Measurements from ENCODE around the gene A2M.

A2M gene

GRCh38 chr12:9120487-9121184 lies 4.9 kb upstream of the A2M start:
- FAIRE-seq: no peak

GRCh38 chr12:9118158-9118557 lies 2.4 kb upstream of the A2M start:
- no peak for FAIRE-seq

GRCh38 chr12:9114946-9115345 lies 773 bp downstream of the A2M start:
- no peak for FAIRE-seq

GRCh38 chr12:9113987-9114309 lies 1.8 kb downstream of the A2M start:
- FAIRE-seq: no peak

- no peak for FAIRE-seq
Observed at GRCh38 chr12:9113296-9113986, 2.3 kb downstream of the A2M start.

- no peak for FAIRE-seq
Observed at GRCh38 chr12:9112076-9112853, 3.5 kb downstream of the A2M start.

GRCh38 chr12:9111525-9111924 lies 4.2 kb downstream of the A2M start:
- FAIRE-seq: no peak

GRCh38 chr12:9109737-9110491 lies 5.8 kb downstream of the A2M start:
- FAIRE-seq: no peak

- no peak for FAIRE-seq
Observed at GRCh38 chr12:9109213-9109522, 6.6 kb downstream of the A2M start.

GRCh38 chr12:9108504-9109212 lies 7.1 kb downstream of the A2M start:
- FAIRE-seq: no peak

- no peak for FAIRE-seq
Observed at GRCh38 chr12:9107542-9107873, 8.2 kb downstream of the A2M start.

GRCh38 chr12:9106610-9107541 lies 8.8 kb downstream of the A2M start:
- FAIRE-seq: no peak

- FAIRE-seq: no peak
Observed at GRCh38 chr12:9106067-9106466, 9.7 kb downstream of the A2M start.

- no peak for FAIRE-seq
Observed at GRCh38 chr12:9104767-9105423, 10.8 kb downstream of the A2M start.

- FAIRE-seq: no peak
Observed at GRCh38 chr12:9104087-9104486, 11.6 kb downstream of the A2M start.

GRCh38 chr12:9103050-9103849 lies 12.5 kb downstream of the A2M start:
- FAIRE-seq: no peak

GRCh38 chr12:9101018-9101687 lies 14.6 kb downstream of the A2M start:
- no peak for FAIRE-seq

GRCh38 chr12:9099552-9100190 lies 16.0 kb downstream of the A2M start:
- no peak for FAIRE-seq

- FAIRE-seq: no peak
Observed at GRCh38 chr12:9098463-9099026, 17.2 kb downstream of the A2M start.

Measured in G401.6 (cell line).